Skeletal muscle tissue (tissue), 5 donors: ENCODE data around the gene HLA-DMB. TPM values are rescaled to one million over a fixed set of nuclear protein-coding genes. Genes with fewer than 3 reads are reported as not detected.

Source experiments
- H3K27ac ChIP-seq: one replicate; pipeline ENCODE4 v1.7.0; 2013; ENCODE audit warnings: mild to moderate bottlenecking, low read depth, low read length, inconsistent platforms
- H3K27me3 ChIP-seq, 3 donors: one replicate each; pipeline ENCODE4 v1.7.0; 2013; ENCODE audit warnings: low read length in 3 of 3; ENCODE audit not compliant: control insufficient read depth in 3 of 3, insufficient read depth in 3 of 3
- H3K36me3 ChIP-seq, 3 donors: one replicate each; pipeline ENCODE4 v1.7.0; 2013; ENCODE audit warnings: low read length in 3 of 3; ENCODE audit not compliant: control insufficient read depth in 3 of 3, insufficient read depth in 3 of 3
- H3K4me1 ChIP-seq, 3 donors: one replicate each; pipeline ENCODE4 v1.7.0; 2013; ENCODE audit warnings: low read length in 3 of 3, mild to moderate bottlenecking in 3 of 3; ENCODE audit not compliant: control insufficient read depth in 3 of 3, insufficient read depth in 3 of 3
- H3K4me3 ChIP-seq, 3 donors: one replicate each; pipeline ENCODE4 v1.7.0; 2013; ENCODE audit warnings: low read length in 3 of 3
- H3K9ac ChIP-seq, 3 donors: one replicate each; pipeline ENCODE4 v1.7.0; 2013; ENCODE audit warnings: low read length in 3 of 3, mild to moderate bottlenecking in 3 of 3, moderate library complexity in 2 of 3, low read depth in 1 of 3
- H3K9me3 ChIP-seq, 3 donors: one replicate each; pipeline ENCODE4 v1.7.0; 2013; ENCODE audit warnings: low read length in 3 of 3; ENCODE audit not compliant: control insufficient read depth in 3 of 3
- small RNA-seq: library from RNA; depleted of rRNA; stranded (forward); fragments of <200 nt; gene quantifications from one replicate; pipeline ENCODE3, GENCODE V24; 2014
- total RNA-seq: library from RNA; depleted of rRNA; stranded (reverse); fragments of >200 nt; gene quantifications from one replicate; pipeline ENCODE4 v1.2.3, GENCODE V29; 2014
- donor health status: Osteomylitis.

The HLA-DMB gene
- total RNA-seq, 1 donor from 2014 or later, result 6.3 TPM

DNA sequence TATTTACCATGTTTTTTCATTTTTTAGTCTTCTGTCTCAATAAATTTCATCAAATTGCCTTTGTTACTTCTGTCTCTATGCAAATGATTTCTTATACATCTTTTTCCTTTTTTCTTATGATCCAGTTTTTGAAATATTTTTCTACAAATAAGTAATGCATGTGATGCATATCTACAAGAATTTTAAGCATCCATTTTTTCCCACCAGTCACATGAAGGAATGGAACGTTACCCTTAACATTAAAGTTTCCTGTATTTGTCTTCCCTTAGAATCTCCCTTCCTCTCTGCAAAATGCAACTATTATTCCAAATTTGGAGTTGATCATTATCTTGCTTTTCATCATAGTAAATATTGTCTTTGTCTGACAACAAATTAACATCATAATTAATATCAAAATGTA, 51.3 kb downstream of the HLA-DMB start:
- Histone ChIP-seq H3K9ac (no peak overlapping the region), H3K4me3 (no peak overlapping the region), H3K27me3 (no peaks in the 10 kb centered on the region), H3K36me3 (no peaks in the 10 kb centered on the region), H3K4me1 (peaks cover 0 to 5% (median 5%) of the 10 kb centered on the region in 3 donors), H3K9me3 (no peaks in the 10 kb centered on the region), H3K27ac (no peak overlapping the region)

DNA sequence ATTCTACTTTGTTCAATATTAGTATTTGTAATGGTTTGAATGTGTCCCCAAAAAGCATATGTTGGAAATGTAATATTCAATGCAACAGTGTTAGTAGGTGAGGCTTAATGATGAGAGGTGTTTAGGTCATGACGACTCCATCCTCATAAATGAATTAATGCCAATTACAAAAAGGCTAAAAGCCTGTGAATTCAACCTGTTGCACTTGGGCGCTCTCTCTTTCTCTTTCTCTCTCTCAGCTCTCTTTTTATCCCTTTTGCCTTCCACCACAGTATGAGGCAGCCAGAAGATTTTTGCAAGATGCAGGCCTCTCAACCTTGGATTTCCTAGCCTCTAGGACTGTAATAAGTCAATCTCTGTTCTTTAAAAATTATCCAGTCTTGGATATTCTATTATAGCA, 52.3 kb downstream of the HLA-DMB start:
- no peaks in the 10 kb centered on the region for H3K9me3 ChIP-seq
- H3K27ac ChIP-seq, result no peak overlapping the region
- H3K4me3 ChIP-seq, result no peak overlapping the region

DNA sequence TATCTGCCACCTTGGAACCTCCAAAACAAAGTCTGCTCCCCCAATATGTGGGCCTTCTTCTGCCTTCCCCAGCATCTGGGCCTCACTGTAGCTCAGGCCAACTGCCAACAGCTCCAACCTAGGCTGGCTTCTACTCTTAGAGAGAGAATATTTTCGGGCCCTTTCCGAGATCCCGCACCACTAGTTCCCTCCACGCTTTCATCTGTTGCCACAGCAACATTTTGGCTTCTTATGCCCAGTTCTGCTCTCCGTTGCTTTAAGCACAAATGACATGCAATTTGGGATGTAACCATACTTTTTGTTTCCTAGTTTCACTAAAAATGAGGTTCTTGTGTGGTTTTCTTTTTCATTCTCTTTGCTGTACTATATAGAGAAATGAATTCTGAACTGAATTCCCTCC, 53.2 kb downstream of the HLA-DMB start:
- H3K4me3 ChIP-seq, result no peak overlapping the region
- no peaks in the 10 kb centered on the region for H3K36me3 ChIP-seq
- H3K9me3 ChIP-seq, result no peaks in the 10 kb centered on the region
- H3K27ac ChIP-seq, result no peak overlapping the region
- H3K4me1 ChIP-seq, result peaks cover 0 to 8% (median 0%) of the 10 kb centered on the region in 3 donors
- H3K27me3 ChIP-seq, result no peaks in the 10 kb centered on the region
- H3K9ac ChIP-seq, result no peak overlapping the region

More for the DNA sequence above, 52.3 kb downstream of the HLA-DMB start:
- peaks cover 0 to 8% (median 0%) of the 10 kb centered on the region in 3 donors for H3K4me1 ChIP-seq
- H3K9ac ChIP-seq, result no peak overlapping the region
- no peaks in the 10 kb centered on the region for H3K36me3 ChIP-seq
- no peaks in the 10 kb centered on the region for H3K27me3 ChIP-seq

DNA sequence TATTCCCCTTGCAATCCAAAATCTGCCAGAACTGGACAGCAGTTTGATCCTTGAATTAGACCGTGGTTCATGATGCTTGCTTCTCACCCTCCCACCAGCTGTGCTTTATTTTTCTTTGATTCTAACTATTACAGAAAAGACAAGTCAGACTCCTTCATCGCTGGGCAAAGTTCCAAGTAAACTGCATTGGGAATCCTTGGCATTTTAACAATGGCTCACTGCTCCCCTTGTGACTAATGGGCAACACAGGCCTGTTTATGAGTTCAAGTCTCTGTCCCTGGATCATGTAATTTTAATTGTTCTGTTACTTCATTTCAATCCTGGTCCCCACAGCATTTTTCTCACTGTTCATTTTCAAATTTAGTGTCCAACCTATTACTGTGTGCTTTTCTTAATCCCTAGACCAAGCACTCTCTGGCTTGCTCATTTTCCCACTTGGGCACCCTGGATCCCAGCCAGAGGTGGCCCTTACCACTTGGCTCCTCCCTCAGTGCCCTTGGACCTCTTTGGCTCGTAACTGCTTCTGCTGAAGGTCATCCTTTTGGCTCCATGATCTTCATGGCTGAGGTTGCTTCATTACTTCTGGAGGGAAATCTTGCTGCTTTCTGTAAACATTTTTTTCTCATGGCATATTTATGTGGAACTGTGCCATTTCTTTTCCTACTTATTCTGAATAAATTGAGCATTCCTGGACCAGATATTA, 54.0 kb downstream of the HLA-DMB start:
- Histone ChIP-seq H3K4me1 (peaks cover 0 to 8% (median 0%) of the 10 kb centered on the region in 3 donors), H3K9me3 (no peaks in the 10 kb centered on the region), H3K27ac (no peak overlapping the region), H3K9ac (no peak overlapping the region), H3K27me3 (no peaks in the 10 kb centered on the region), H3K36me3 (no peaks in the 10 kb centered on the region), H3K4me3 (no peak overlapping the region)

DNA sequence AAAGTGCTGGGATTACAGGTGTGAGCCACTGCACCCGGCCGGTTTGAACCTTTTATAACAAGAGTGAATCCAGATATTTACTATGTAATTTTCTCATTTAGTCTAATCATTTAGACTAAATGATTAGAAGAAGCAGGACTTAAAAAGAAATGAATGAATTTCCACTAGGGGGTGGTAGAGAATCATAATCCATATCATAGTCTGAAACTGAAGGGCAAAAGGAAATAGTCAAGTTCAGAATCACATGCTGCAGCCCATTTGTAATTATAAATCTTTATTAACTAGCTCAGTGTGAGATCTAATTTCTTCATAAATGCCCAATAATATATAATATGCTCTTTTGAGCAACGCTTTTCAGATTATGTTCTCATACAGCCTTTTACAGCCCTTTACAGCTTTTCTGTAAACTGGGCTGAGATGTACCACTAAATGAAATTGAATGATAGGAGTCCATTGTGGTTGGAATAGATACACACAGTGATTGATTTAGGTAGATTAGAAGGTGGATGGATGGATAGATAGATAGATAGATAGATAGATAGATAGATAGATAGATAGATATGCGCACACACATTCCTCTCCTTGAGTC, 55.0 kb downstream of the HLA-DMB start:
- Histone ChIP-seq H3K9ac (no peak overlapping the region), H3K9me3 (no peaks in the 10 kb centered on the region)

More for the DNA sequence above, 55.0 kb downstream of the HLA-DMB start:
- no peak overlapping the region for H3K4me3 ChIP-seq
- H3K27ac ChIP-seq, result no peak overlapping the region
- no peaks in the 10 kb centered on the region for H3K27me3 ChIP-seq
- H3K4me1 ChIP-seq, result peaks cover 0 to 8% (median 0%) of the 10 kb centered on the region in 3 donors
- H3K36me3 ChIP-seq, result no peaks in the 10 kb centered on the region

Small RNAs within 50 kb of the gene (small RNA-seq; reads per million reads assigned to genes)
- gene HLA-Z, result not detected

Other genes starting within 250 kb of the HLA-DMB start
- not detected for gene HLA-DQA2, start 199.6 kb downstream of the HLA-DMB start, total RNA-seq
- not detected for gene HLA-DQB2, start 177.5 kb downstream of the HLA-DMB start, total RNA-seq
- gene HLA-DOB, start 124.0 kb downstream of the HLA-DMB start, total RNA-seq, result not detected
- gene TAP2, start 102.3 kb downstream of the HLA-DMB start, total RNA-seq, result 9.4 TPM
- 18.8 TPM for gene PSMB8, start 97.0 kb downstream of the HLA-DMB start, total RNA-seq
- gene TAP1, start 87.3 kb downstream of the HLA-DMB start, total RNA-seq, result 14.1 TPM
- 7.8 TPM for gene PSMB9, start 86.8 kb downstream of the HLA-DMB start, total RNA-seq
- 6.3 TPM for gene HLA-DMA, start 12.1 kb upstream of the HLA-DMB start, total RNA-seq
- gene BRD2, start 27.6 kb upstream of the HLA-DMB start, total RNA-seq, result 36.5 TPM
- gene HLA-DOA, start 68.6 kb upstream of the HLA-DMB start, total RNA-seq, result 1.0 TPM
- gene HLA-DPA1, start 132.6 kb upstream of the HLA-DMB start, total RNA-seq, result 14.6 TPM
- gene HLA-DPB1, start 135.0 kb upstream of the HLA-DMB start, total RNA-seq, result 9.9 TPM